Measurements from ENCODE around the gene GAL.
"Not testable (repeated sequence)": the region's sequence is repeated elsewhere in the genome, so short reads cannot be mapped to it uniquely, and the experiment has no call there.

GAL gene, protein sequence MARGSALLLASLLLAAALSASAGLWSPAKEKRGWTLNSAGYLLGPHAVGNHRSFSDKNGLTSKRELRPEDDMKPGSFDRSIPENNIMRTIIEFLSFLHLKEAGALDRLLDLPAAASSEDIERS

GRCh38 chr11:68684385-68685356 lies at the start of gene GAL:
GAL (plus strand) TSS chr11:68684544; CDS start chr11:68684924, 380 bp downstream.
- in situ Hi-C loops (cut with MboI; ENCODE audit: low pct_unique_long_range_greater_than_20kb, low sequenced_read_pairs, unreplicated experiment): no loop called here
- DNase-seq (ENCODE audit: low spot score): no peak
- TF ChIP-seq CTCF (IDR thresholded peaks at IDR 0.05; ENCODE audit: extremely low read depth, insufficient read depth, missing control alignments): no peak

DNA sequence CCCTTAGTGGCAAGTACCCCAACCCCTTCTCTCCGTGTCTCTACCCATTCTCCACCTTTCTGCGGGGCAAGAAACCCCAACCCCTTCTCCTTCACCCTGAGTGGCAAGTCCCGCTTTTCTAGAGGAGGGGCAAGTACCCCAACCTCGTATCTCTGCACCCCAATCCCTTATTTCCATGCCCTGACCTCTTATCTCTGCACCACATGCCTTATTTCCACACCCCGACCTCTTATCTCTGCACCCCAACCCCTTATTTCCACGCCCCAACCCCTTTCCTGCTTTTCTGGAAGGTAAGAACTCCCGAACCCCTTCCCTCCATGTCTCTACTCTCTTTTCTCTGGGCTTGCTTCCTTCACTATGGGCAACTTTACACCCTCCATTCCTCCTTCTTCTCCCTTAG lies 49.7 kb upstream of the GAL start:
- in situ Hi-C loops (cut with MboI; ENCODE audit: low pct_unique_long_range_greater_than_20kb, low sequenced_read_pairs, unreplicated experiment); DNase-seq (ENCODE audit: low spot score): not testable (repeated sequence)

DNA sequence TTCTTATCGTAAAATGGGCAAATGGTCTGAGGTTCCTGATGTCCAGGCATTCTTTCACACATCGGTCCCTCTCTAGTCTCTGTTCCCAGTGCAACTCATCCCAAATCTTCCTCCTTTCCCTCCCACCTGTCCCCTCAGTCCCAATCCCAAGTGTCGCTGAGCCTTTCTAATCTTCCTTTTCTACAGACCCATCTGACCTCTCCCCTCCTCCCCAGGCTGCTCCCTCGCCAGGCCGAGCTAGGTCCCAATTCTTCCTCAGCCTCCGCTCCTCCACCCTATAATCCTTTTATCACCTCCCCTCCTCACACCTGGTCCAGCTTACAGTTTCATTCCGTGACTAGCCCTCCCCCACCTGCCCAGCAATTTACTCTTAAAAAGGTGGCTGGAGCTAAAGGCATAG lies 49.2 kb upstream of the GAL start:
- DNase-seq (ENCODE audit: low spot score); in situ Hi-C loops (cut with MboI; ENCODE audit: low pct_unique_long_range_greater_than_20kb, low sequenced_read_pairs, unreplicated experiment): not testable (repeated sequence)

GRCh38 chr11:68635883-68636282 lies 48.5 kb upstream of the GAL start:
- in situ Hi-C loops (cut with MboI; ENCODE audit: low pct_unique_long_range_greater_than_20kb, low sequenced_read_pairs, unreplicated experiment); DNase-seq (ENCODE audit: low spot score): not testable (repeated sequence)

DNA sequence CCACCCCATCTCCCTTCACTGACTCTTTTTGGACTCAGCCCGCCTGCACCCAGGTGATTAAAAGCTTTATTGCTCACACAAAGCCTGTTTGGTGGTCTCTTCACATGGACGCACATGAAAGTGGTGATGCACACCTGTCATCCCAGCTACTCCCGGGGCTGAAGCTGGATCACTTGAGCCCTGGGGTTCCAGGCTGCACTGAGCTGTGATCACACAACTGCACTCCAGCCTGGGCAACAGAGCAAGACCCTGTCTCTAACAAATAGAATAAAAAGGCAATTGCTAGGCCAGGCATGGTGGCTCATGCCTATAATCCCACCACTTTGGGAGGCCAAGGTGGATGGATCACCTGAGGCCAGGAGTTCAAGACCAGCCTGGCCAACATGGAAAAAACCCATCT lies 45.0 kb upstream of the GAL start:
- in situ Hi-C loops (cut with MboI; ENCODE audit: low pct_unique_long_range_greater_than_20kb, low sequenced_read_pairs, unreplicated experiment); DNase-seq (ENCODE audit: low spot score): not testable (repeated sequence)

- in situ Hi-C loops (cut with MboI; ENCODE audit: low pct_unique_long_range_greater_than_20kb, low sequenced_read_pairs, unreplicated experiment): no loop called here
- no peak for DNase-seq (ENCODE audit: low spot score)
- no peak for TF ChIP-seq CTCF (IDR thresholded peaks at IDR 0.05; ENCODE audit: extremely low read depth, insufficient read depth, missing control alignments)
Observed at GRCh38 chr11:68641880-68642279, 42.5 kb upstream of the GAL start.

- no peak for TF ChIP-seq CTCF (IDR thresholded peaks at IDR 0.05; ENCODE audit: extremely low read depth, insufficient read depth, missing control alignments)
- DNase-seq (ENCODE audit: low spot score): no peak
- in situ Hi-C loops (cut with MboI; ENCODE audit: low pct_unique_long_range_greater_than_20kb, low sequenced_read_pairs, unreplicated experiment): no loop called here
Observed at GRCh38 chr11:68643585-68643984, 40.8 kb upstream of the GAL start.

DNA sequence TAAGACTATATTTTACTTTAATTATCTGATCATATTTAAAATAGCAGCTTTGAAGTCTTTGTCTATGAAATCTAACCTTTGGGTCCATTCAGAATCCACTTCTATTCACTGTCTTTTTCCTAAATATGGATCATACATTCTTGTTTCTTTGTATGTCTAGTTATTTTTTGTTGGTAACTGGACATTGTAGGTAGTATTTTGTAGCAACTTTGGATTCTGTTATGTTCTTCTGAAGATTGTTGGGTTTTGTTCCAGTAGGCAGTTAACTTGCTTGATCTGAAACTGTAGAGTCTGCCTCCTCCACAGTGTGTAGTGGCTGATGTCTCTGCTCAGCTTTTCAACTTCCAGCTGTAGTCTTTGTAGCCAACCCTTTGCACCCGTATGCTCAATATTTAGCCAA lies 37.5 kb upstream of the GAL start:
- TF ChIP-seq CTCF (IDR thresholded peaks at IDR 0.05; ENCODE audit: extremely low read depth, insufficient read depth, missing control alignments): no peak
- no peak for DNase-seq (ENCODE audit: low spot score)
- in situ Hi-C loops (cut with MboI; ENCODE audit: low pct_unique_long_range_greater_than_20kb, low sequenced_read_pairs, unreplicated experiment): no loop called here
